ENCODE data around the gene CNP. TPM values are rescaled to one million over a fixed set of nuclear protein-coding genes. Genes with fewer than 3 reads are reported as not detected.

The CNP gene
- total RNA-seq, 1 experiment from 2014 or later = 105 TPM

DNA sequence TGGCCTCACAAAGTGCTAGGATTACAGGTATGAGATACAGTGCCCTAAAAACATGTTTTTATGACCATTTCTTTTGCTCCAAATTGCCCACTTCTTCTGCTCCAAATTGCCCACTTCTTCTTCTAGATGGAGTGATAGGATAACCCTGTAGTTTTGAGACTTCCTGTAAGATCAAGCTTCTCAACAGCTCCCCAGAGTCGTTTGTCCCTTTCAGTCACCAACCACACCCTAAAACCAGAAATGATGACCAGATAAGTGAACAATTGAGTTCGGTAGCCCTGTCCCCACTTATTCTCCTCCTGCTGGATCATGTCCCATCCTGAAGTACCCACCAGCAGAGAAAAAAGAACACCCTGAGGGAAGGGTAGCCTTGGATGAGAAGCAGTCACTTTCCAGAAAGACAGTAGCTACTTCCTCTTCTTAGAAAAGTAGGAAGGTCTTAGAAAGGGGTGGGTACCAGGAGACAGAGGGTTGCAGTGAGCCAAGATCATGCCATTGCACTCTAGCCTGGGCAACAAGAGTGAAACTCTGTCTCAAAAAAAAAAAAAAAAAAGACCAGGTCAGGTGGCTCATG, 33.7 kb upstream of the CNP start:
- DNase-seq = no peak
- Histone ChIP-seq H3K9me3 (replicated peaks) (no peaks in the 10 kb centered on the region), H3K27ac (no peak overlapping the region), H3K36me3 (no peaks in the 10 kb centered on the region), H3K27me3 (no peaks in the 10 kb centered on the region), H3K4me1 (no peaks in the 10 kb centered on the region), H3K4me3 (no peak overlapping the region)

DNA sequence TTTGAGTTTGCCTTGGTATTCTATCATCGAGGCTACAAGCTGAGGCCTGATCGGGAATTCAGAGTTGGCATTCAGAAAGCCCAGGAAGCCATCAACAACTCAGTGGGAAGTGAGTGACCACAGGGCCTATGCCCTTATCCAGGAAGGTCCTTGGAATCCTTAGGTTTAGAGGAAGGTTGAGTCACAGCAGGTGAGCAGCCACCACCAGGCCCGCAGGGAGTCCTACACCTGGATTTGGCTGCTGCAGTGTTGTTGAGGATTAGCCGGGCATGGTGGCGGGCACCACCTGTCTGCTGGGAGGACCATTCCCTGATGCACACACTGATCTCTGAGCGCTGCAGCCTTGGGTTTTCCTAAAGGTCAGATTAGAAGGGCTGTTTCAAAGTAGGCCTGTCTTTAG, 31.0 kb upstream of the CNP start:
- no peak for DNase-seq
- Histone ChIP-seq H3K27me3 (no peaks in the 10 kb centered on the region), H3K4me1 (no peaks in the 10 kb centered on the region), H3K36me3 (no peaks in the 10 kb centered on the region), H3K9me3 (replicated peaks) (no peaks in the 10 kb centered on the region), H3K27ac (no peak overlapping the region), H3K4me3 (no peak overlapping the region)

DNA sequence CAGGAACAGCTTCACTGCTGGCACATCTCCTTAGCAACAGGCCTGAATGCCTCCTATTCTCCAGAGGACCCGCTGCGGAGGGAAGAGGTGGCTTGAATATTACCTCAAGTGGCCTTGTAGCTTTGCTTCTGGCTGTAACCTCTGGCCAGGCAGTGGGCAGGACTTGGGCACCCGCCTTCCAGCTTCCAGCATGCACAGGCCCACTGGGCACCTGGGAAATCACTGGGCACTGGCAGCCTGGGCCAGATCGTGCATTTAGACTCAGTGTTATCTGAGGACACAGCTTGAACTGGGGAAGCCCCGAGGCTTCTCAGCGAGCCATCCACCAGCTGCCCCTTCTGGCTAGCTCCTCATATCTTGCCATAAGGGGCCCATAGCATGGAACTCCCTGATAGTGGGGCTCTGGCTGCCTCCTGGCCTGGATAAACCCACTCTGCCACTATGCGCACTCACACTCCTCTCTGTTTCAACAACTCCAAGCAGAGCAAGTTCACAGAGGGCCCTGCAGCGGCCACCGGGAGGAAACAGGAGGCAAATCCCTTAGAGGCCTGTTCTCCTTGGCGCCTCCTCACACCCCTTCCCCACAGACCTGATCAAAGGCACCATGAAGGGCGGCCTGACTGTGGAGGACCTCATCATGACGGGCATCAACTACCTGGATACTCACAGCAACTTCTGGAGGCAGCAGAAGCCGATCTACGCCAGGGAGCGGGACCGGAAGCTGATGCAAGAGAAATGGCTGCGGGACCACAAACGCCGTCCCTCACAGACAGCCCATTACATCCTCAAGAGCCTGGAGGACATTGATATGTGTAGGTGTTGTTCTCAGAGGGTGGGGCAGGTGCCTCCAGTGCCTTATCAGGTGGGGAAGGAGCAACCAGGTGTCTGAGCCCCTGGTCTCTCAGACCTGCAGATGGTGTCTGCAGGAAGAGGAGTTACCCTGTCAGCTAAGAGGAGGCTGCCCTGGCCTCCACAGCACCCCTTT, 28.3 kb upstream of the CNP start:
- DNase-seq = no peak
- H3K4me3 ChIP-seq = no peak overlapping the region
- no peaks in the 10 kb centered on the region for H3K4me1 ChIP-seq
- no peaks in the 10 kb centered on the region for H3K9me3 ChIP-seq (replicated peaks)
- H3K27ac ChIP-seq = no peak overlapping the region
- H3K27me3 ChIP-seq = no peaks in the 10 kb centered on the region
- no peaks in the 10 kb centered on the region for H3K36me3 ChIP-seq

GRCh38 chr17:41939044-41939692, 27.4 kb upstream of the CNP start:
- H3K36me3 ChIP-seq = no peaks in the 10 kb centered on the region
- H3K4me3 ChIP-seq = no peak overlapping the region
- H3K27ac ChIP-seq = no peak overlapping the region
- DNase-seq = no peak
- H3K27me3 ChIP-seq = no peaks in the 10 kb centered on the region
- no peaks in the 10 kb centered on the region for H3K9me3 ChIP-seq (replicated peaks)
- H3K4me1 ChIP-seq = no peaks in the 10 kb centered on the region

- H3K36me3 ChIP-seq = no peaks in the 10 kb centered on the region
- H3K27ac ChIP-seq = no peak overlapping the region
- no peaks in the 10 kb centered on the region for H3K4me1 ChIP-seq
- DNase-seq = no peak
- no peak overlapping the region for H3K4me3 ChIP-seq
- H3K27me3 ChIP-seq = no peaks in the 10 kb centered on the region
- no peaks in the 10 kb centered on the region for H3K9me3 ChIP-seq (replicated peaks)
These were observed 26.9 kb upstream of the CNP start for GRCh38 chr17:41939693-41940090.

DNA sequence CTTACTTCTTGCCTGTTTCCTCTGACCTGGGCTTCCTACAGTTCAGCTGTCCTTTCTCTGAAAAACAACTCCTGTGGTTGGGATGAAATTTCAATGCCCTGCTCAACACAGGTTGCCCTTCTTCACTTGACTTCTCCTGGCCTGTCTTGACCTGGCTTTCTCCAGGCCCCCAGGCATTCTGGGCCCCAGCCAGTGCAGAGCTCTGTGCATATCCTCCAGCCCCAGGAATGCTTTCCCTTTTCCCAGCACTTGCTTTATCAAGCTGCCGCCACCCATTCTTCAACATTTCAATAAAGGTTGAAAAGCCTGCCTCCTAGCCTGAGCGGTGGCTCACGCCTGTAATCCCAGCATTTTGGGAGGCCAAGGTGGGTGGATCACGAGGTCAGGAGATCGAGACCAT, 25.4 kb upstream of the CNP start:
- Histone ChIP-seq H3K27me3 (no peaks in the 10 kb centered on the region), H3K9me3 (replicated peaks) (no peaks in the 10 kb centered on the region), H3K4me1 (no peaks in the 10 kb centered on the region), H3K36me3 (no peaks in the 10 kb centered on the region), H3K27ac (no peak overlapping the region), H3K4me3 (no peak overlapping the region)
- DNase-seq = no peak

GRCh38 chr17:41942626-41943373, 23.8 kb upstream of the CNP start:
- DNase-seq = no peak
- no peak overlapping the region for H3K4me3 ChIP-seq
- H3K27me3 ChIP-seq = no peaks in the 10 kb centered on the region
- H3K4me1 ChIP-seq = no peaks in the 10 kb centered on the region
- H3K36me3 ChIP-seq = no peaks in the 10 kb centered on the region
- no peak overlapping the region for H3K27ac ChIP-seq
- H3K9me3 ChIP-seq (replicated peaks) = no peaks in the 10 kb centered on the region

DNA sequence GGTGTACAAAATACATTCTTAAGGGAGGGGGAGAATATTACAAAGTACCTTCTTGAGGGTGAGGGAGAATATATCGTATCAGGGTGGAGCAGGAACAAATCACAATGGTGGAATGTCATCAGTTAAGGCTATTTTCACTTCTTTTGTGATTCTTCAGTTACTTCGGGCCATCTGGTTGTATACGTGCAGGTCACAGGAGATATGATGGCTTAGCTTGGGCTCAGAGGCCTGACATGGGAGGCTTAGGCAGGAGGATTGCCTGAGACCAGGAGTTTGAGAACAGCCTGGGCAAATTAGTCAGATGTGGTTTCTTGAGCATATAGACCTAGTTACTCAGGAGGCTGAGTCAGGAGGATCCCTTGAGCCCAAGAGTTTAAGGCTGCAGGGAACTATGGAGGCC, 23.1 kb upstream of the CNP start:
- no peaks in the 10 kb centered on the region for H3K9me3 ChIP-seq (replicated peaks)
- no peaks in the 10 kb centered on the region for H3K36me3 ChIP-seq
- H3K27ac ChIP-seq = no peak overlapping the region
- no peak overlapping the region for H3K4me3 ChIP-seq
- no peaks in the 10 kb centered on the region for H3K4me1 ChIP-seq
- no peaks in the 10 kb centered on the region for H3K27me3 ChIP-seq
- DNase-seq = no peak

GRCh38 chr17:41944943-41945342, 21.7 kb upstream of the CNP start:
- no peaks in the 10 kb centered on the region for H3K36me3 ChIP-seq
- no peak overlapping the region for H3K27ac ChIP-seq
- H3K4me3 ChIP-seq = no peak overlapping the region

DNA sequence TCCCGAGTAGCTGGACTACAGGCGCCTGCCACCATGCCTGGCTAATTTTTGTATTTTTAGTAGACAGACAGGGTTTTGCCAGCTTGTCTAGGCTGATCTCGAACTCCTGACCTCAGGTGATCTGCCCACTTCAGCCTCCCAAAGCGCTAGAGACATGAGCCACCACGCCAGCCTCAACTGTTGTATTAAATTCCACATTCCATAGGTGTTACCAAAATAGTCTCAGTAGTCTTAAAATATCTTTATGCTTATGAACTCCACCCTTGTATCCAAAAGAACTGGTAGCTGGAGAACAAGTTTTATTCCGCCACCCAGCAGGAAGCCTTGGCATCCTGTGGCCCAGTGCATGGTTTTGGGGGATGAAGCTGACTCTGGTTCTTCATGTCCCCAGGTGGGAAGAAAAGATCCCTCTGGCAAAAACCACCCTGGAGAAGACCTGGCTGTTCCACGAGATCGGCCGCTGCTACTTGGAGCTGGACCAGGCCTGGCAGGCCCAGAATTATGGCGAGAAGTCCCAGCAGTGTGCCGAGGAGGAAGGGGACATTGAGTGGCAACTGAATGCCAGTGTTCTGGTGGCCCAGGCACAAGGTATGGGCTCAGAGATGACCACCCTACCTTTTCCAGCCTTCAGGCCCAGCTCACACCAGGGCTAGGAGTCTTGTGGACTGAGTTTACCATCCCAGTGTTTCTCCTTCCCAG, 17.7 kb upstream of the CNP start:
- Histone ChIP-seq H3K27ac (no peak overlapping the region), H3K4me1 (no peaks in the 10 kb centered on the region), H3K27me3 (no peaks in the 10 kb centered on the region), H3K4me3 (no peak overlapping the region), H3K36me3 (no peaks in the 10 kb centered on the region), H3K9me3 (replicated peaks) (no peaks in the 10 kb centered on the region)
- no peak for DNase-seq

More at GRCh38 chr17:41944943-41945342, 21.7 kb upstream of the CNP start:
- no peak for DNase-seq
- Histone ChIP-seq H3K9me3 (replicated peaks) (no peaks in the 10 kb centered on the region), H3K4me1 (no peaks in the 10 kb centered on the region), H3K27me3 (no peaks in the 10 kb centered on the region)

GRCh38 chr17:41956522-41956921, 10.1 kb upstream of the CNP start:
- Histone ChIP-seq H3K27me3 (no peaks in the 10 kb centered on the region), H3K9me3 (replicated peaks) (no peaks in the 10 kb centered on the region), H3K36me3 (no peaks in the 10 kb centered on the region), H3K4me3 (no peak overlapping the region), H3K27ac (no peak overlapping the region), H3K4me1 (peaks cover 12% of the 10 kb centered on the region)
- no peak for DNase-seq

- H3K4me1 ChIP-seq = peaks cover 16% of the 10 kb centered on the region
- no peak overlapping the region for H3K4me3 ChIP-seq
- no peaks in the 10 kb centered on the region for H3K27me3 ChIP-seq
- no peak overlapping the region for H3K27ac ChIP-seq
- no peaks in the 10 kb centered on the region for H3K36me3 ChIP-seq
- no peak for DNase-seq
- H3K9me3 ChIP-seq (replicated peaks) = no peaks in the 10 kb centered on the region
These were observed 9.3 kb upstream of the CNP start for GRCh38 chr17:41957031-41957868.

GRCh38 chr17:41957869-41958439, 8.6 kb upstream of the CNP start:
- Histone ChIP-seq H3K4me1 (peaks cover 22% of the 10 kb centered on the region), H3K27ac (no peak overlapping the region), H3K9me3 (replicated peaks) (no peaks in the 10 kb centered on the region), H3K4me3 (no peak overlapping the region), H3K27me3 (no peaks in the 10 kb centered on the region), H3K36me3 (no peaks in the 10 kb centered on the region)
- no peak for DNase-seq
